Ascending aorta (tissue), 2 donors: ENCODE results near the gene LHFPL3. TPM values are rescaled to one million over a fixed set of nuclear protein-coding genes. Genes with fewer than 3 reads are reported as not detected.

Experiments used
- DNase-seq, 2 donors: peaks; one replicate each; pipeline ENCODE4 v3.0.0-alpha.2; 2019; ENCODE audit warnings: low spot score in 2 of 2
- H3K27ac ChIP-seq, 2 donors: fragments of 200-600 bp; sonication (generic); one replicate each; pipeline ENCODE4 v1.5.1; 2016 to 2017; ENCODE audit warnings: mild to moderate bottlenecking in 1 of 2
- H3K27me3 ChIP-seq: fragments of 200-600 bp; sonication (generic); one replicate; pipeline ENCODE4 v1.5.1; 2017
- H3K36me3 ChIP-seq, 2 donors: fragments of 200-600 bp; sonication (generic); one replicate each; pipeline ENCODE4 v1.5.1; 2016
- H3K4me1 ChIP-seq, 2 donors: fragments of 200-600 bp; sonication (generic); one replicate each; pipeline ENCODE4 v1.5.1; 2016 to 2017; ENCODE audit warnings: mild to moderate bottlenecking in 1 of 2
- H3K4me3 ChIP-seq, 2 donors: fragments of 200-600 bp; sonication (generic); one replicate each; pipeline ENCODE4 v1.5.1; 2016 to 2017; ENCODE audit warnings: mild to moderate bottlenecking in 1 of 2
- H3K9me3 ChIP-seq, 2 donors: fragments of 200-600 bp; sonication (generic); one replicate each; pipeline ENCODE4 v1.5.1; 2016
- CTCF ChIP-seq, 3 experiments: fragments of 200-600 bp in 2 of 3; fragments of 450-650 bp in 1 of 3; sonication (generic) in 2 of 3; IDR thresholded peaks; one replicate each; pipeline ENCODE4 v1.5.1; 2016 to 2019; ENCODE audit warnings: antibody characterized with exemption in 3 of 3, mild to moderate bottlenecking in 1 of 3, moderate library complexity in 1 of 3
- intact Hi-C: fragments of 100-400 bp; cut with DNase I; formaldehyde crosslinking; loops from one replicate; pipeline ENCODE4 v1.15.1; 2023
- total RNA-seq: library from RNA; depleted of rRNA; stranded (reverse); fragments of >200 nt; gene quantifications from one replicate; pipeline ENCODE4 v1.1.0, GENCODE V29; 2016

Gene LHFPL3
- total RNA-seq, 1 donor from 2014 or later = not detected

GRCh38 chr7:104878577-104878976 is 550.2 kb downstream of the LHFPL3 start:
- H3K9me3 ChIP-seq = peaks cover 0 to 12% of the 10 kb centered on the region in 2 donors

GRCh38 chr7:104883248-104883717 is 554.9 kb downstream of the LHFPL3 start:
- Histone ChIP-seq H3K9me3 (peaks cover 0 to 12% of the 10 kb centered on the region in 2 donors), H3K4me1 (peaks cover 0 to 3% of the 10 kb centered on the region in 2 donors), H3K36me3 (no peaks in the 10 kb centered on the region), H3K27ac (peak overlapping the region; percentile 66 to 78), H3K4me3 (peak overlapping the region; percentile 13 to 44), H3K27me3 (no peaks in the 10 kb centered on the region)
- no peak for DNase-seq
- intact Hi-C loops = no loop called here
- no peak for TF ChIP-seq CTCF (IDR thresholded peaks at IDR 0.05)

More at GRCh38 chr7:104878577-104878976, 550.2 kb downstream of the LHFPL3 start:
- Histone ChIP-seq H3K27ac (no peak overlapping the region), H3K4me3 (no peak overlapping the region), H3K27me3 (no peaks in the 10 kb centered on the region), H3K4me1 (no peaks in the 10 kb centered on the region), H3K36me3 (no peaks in the 10 kb centered on the region)
- no peak for TF ChIP-seq CTCF (IDR thresholded peaks at IDR 0.05)
- intact Hi-C loops = no loop called here
- no peak for DNase-seq

GRCh38 chr7:104883718-104884452 is 555.5 kb downstream of the LHFPL3 start:
- intact Hi-C loops = no loop called here
- H3K9me3 ChIP-seq = peaks cover 0 to 12% of the 10 kb centered on the region in 2 donors
- peak overlapping the region; percentile 66 to 78 for H3K27ac ChIP-seq
- peak; percentile 56 to 94 for DNase-seq
- peak; percentile 68 to 91 (median 84) for TF ChIP-seq CTCF (IDR thresholded peaks at IDR 0.05)
- no peaks in the 10 kb centered on the region for H3K27me3 ChIP-seq
- peak overlapping the region in 1 of 2 donors; percentile 44 for H3K4me3 ChIP-seq
- no peaks in the 10 kb centered on the region for H3K36me3 ChIP-seq
- H3K4me1 ChIP-seq = peaks cover 0 to 3% of the 10 kb centered on the region in 2 donors

GRCh38 chr7:104886651-104887050 is 558.2 kb downstream of the LHFPL3 start:
- no peaks in the 10 kb centered on the region for H3K9me3 ChIP-seq
- TF ChIP-seq CTCF (IDR thresholded peaks at IDR 0.05) = no peak
- H3K4me1 ChIP-seq = peaks cover 0 to 3% of the 10 kb centered on the region in 2 donors
- no peak overlapping the region for H3K27ac ChIP-seq
- H3K4me3 ChIP-seq = no peak overlapping the region
- H3K27me3 ChIP-seq = no peaks in the 10 kb centered on the region
- no peaks in the 10 kb centered on the region for H3K36me3 ChIP-seq
- no peak for DNase-seq
- intact Hi-C loops = no loop called here

- Histone ChIP-seq H3K27me3 (no peaks in the 10 kb centered on the region), H3K4me3 (no peak overlapping the region), H3K27ac (no peak overlapping the region), H3K9me3 (no peaks in the 10 kb centered on the region), H3K36me3 (no peaks in the 10 kb centered on the region), H3K4me1 (no peaks in the 10 kb centered on the region)
- DNase-seq = no peak
- intact Hi-C loops = no loop called here
- TF ChIP-seq CTCF (IDR thresholded peaks at IDR 0.05) = no peak
Measured at GRCh38 chr7:104890216-104890615, 561.8 kb downstream of the LHFPL3 start.
